Measurements from ENCODE around the gene NKAIN2.

Gene NKAIN2

GRCh38 chr6:124567401-124567800 lies 763.7 kb downstream of the NKAIN2 start:
- TF ChIP-seq PPARA (CRISPR knock-in tag; IDR thresholded peaks at IDR 0.05; ENCODE audit: borderline replicate concordance): no peak
- TF ChIP-seq ARNTL (CRISPR knock-in tag; IDR thresholded peaks at IDR 0.05; ENCODE audit: borderline replicate concordance, low read depth): no peak
- ATAC-seq: no peak

GRCh38 chr6:124573953-124574352 lies 770.3 kb downstream of the NKAIN2 start:
- ATAC-seq: no peak
- TF ChIP-seq POU6F1 (CRISPR knock-in tag; IDR thresholded peaks at IDR 0.05; ENCODE audit: borderline replicate concordance, low read depth) (no peak), ESRRG (CRISPR knock-in tag; IDR thresholded peaks at IDR 0.05) (no peak), PATZ1 (CRISPR knock-in tag; IDR thresholded peaks at IDR 0.05; ENCODE audit: borderline replicate concordance) (no peak), ZC3H10 (CRISPR knock-in tag; IDR thresholded peaks at IDR 0.05) (no peak), ZNF70 (CRISPR knock-in tag; IDR thresholded peaks at IDR 0.05) (no peak), ZNF565 (CRISPR knock-in tag; conservative IDR thresholded peaks at IDR 0.05; ENCODE audit: low read depth) (no peak), ISL1 (CRISPR knock-in tag; IDR thresholded peaks at IDR 0.05) (no peak)

GRCh38 chr6:124577734-124578281 lies 774.1 kb downstream of the NKAIN2 start:
- ATAC-seq: no peak
- TF ChIP-seq SNAI2 (CRISPR knock-in tag; IDR thresholded peaks at IDR 0.05) (no peak), PPARA (CRISPR knock-in tag; IDR thresholded peaks at IDR 0.05; ENCODE audit: borderline replicate concordance) (no peak), BACH2 (CRISPR knock-in tag; IDR thresholded peaks at IDR 0.05; ENCODE audit: borderline replicate concordance) (no peak), ZNF70 (CRISPR knock-in tag; IDR thresholded peaks at IDR 0.05) (no peak), TSHZ2 (CRISPR knock-in tag; IDR thresholded peaks at IDR 0.05) (no peak), GLIS3 (CRISPR knock-in tag; IDR thresholded peaks at IDR 0.05) (no peak), TCF4 (CRISPR knock-in tag; IDR thresholded peaks at IDR 0.05; ENCODE audit: borderline replicate concordance) (no peak), CSRNP3 (CRISPR knock-in tag; IDR thresholded peaks at IDR 0.05) (no peak), TOX (CRISPR knock-in tag; IDR thresholded peaks at IDR 0.05; ENCODE audit: borderline replicate concordance) (no peak), CREB5 (CRISPR knock-in tag; IDR thresholded peaks at IDR 0.05; ENCODE audit: low read depth) (no peak), OSR1 (CRISPR knock-in tag; IDR thresholded peaks at IDR 0.05) (no peak), ZNF8 (CRISPR knock-in tag; IDR thresholded peaks at IDR 0.05) (no peak), PATZ1 (CRISPR knock-in tag; IDR thresholded peaks at IDR 0.05; ENCODE audit: borderline replicate concordance) (no peak), POU6F1 (CRISPR knock-in tag; IDR thresholded peaks at IDR 0.05; ENCODE audit: borderline replicate concordance, low read depth) (no peak), ISL1 (CRISPR knock-in tag; IDR thresholded peaks at IDR 0.05) (no peak), ZFP30 (CRISPR knock-in tag; IDR thresholded peaks at IDR 0.05) (no peak), RARB (CRISPR knock-in tag; IDR thresholded peaks at IDR 0.05) (no peak), ZC3H10 (CRISPR knock-in tag; IDR thresholded peaks at IDR 0.05) (no peak), ESRRG (CRISPR knock-in tag; IDR thresholded peaks at IDR 0.05) (no peak), ZFP3 (CRISPR knock-in tag; IDR thresholded peaks at IDR 0.05) (no peak)
